SK-N-MC (cell line): ENCODE data around the gene DMRTB1.
A peak's percentile ranks its signal among the peaks of the same experiment; 100 is the strongest.

Experiments used
- DNase-seq: peaks from one replicate; pipeline ENCODE4 v3.0.0-alpha.2; 2011; ENCODE audit warnings: low read depth, low spot score
- H3K27ac ChIP-seq: fragments of 200-600 bp; sonication (generic); 2 replicates; pipeline ENCODE4 v1.5.1; 2016; ENCODE audit warnings: mixed run types
- H3K36me3 ChIP-seq: fragments of 200-600 bp; sonication (generic); 2 replicates; pipeline ENCODE4 v1.6.1; 2017; ENCODE audit warnings: antibody characterized with exemption, low read length, mixed read lengths; ENCODE audit not compliant: insufficient read depth
- H3K4me3 ChIP-seq: fragments of 200-600 bp; sonication (generic); 2 replicates; pipeline ENCODE4 v1.5.1; 2016
- H3K9ac ChIP-seq: fragments of 200-600 bp; sonication (generic); 2 replicates; pipeline ENCODE4 v1.8.0; 2017; ENCODE audit warnings: mixed run types, mixed read lengths; ENCODE audit not compliant: insufficient read length
- H3K9me3 ChIP-seq: fragments of 200-600 bp; sonication (generic); 2 replicates; pipeline ENCODE4 v1.6.1; 2017; ENCODE audit warnings: low read depth, mild to moderate bottlenecking, antibody characterized with exemption, low read length, moderate library complexity, mixed read lengths
- EZH2 ChIP-seq: fragments of 200-600 bp; sonication (generic); IDR thresholded peaks from one replicate; pipeline ENCODE4 v1.6.1; 2017; ENCODE audit warnings: antibody characterized with exemption
- FOXP2 ChIP-seq: optimal IDR thresholded peaks from 2 replicates; pipeline ENCODE3; 2011; ENCODE audit warnings: mild to moderate bottlenecking, moderate library complexity; ENCODE audit not compliant: insufficient read depth; ENCODE audit errors: extremely low read length, control extremely low read depth
- POLR2AphosphoS5 ChIP-seq: IDR thresholded peaks from 2 replicates; pipeline ENCODE4 v1.6.1; 2012; ENCODE audit warnings: mild to moderate bottlenecking, low read depth, low read length, borderline replicate concordance

DMRTB1 gene

DNA sequence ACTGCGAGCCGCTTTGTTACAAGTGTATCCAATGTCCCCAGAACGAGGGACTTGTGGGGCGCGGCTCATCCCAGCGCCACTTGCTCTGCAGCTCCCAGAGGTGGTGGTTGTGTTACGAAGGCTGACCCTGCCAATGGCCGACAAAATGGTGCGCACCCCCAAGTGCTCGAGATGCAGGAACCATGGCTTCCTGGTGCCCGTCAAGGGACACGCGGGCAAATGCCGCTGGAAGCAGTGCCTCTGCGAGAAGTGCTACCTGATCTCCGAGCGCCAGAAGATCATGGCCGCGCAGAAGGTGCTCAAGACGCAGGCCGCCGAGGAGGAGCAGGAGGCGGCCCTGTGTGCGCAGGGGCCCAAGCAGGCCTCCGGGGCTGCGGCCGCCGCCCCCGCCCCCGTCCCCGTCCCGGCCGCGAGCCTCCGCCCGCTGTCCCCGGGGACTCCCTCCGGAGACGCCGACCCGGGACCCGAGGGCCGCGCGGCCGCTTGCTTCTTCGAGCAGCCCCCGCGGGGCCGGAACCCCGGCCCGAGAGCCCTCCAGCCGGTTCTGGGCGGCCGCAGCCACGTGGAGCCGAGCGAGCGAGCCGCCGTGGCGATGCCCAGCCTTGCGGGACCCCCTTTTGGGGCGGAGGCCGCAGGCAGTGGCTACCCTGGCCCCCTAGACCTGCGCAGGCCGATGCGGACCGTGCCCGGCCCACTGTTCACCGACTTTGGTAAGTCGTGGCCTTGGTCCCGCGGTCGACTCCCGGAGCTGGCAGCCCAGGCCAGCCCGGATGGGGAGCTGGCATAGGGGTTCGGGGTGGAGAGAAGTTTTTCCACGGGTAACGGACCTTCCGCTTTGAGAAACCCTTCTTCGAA lies at the start of gene DMRTB1:
Gene DMRTB1, plus strand, starts transcription at position 79 of the 855 bp plus-strand sequence. Its CDS starts 55 bp downstream, at position 134.
- no peak for TF ChIP-seq FOXP2
- no peak for TF ChIP-seq EZH2
- TF ChIP-seq POLR2AphosphoS5 = no peak
- H3K9me3 ChIP-seq = no peaks in the 10 kb centered on the region
- H3K36me3 ChIP-seq = no peaks in the 10 kb centered on the region
- H3K27ac ChIP-seq = no peak within 1 kb of the TSS
- no peak within 1 kb of the TSS for H3K4me3 ChIP-seq
- DNase-seq = no peak
- H3K9ac ChIP-seq = no peak within 1 kb of the TSS

DNA sequence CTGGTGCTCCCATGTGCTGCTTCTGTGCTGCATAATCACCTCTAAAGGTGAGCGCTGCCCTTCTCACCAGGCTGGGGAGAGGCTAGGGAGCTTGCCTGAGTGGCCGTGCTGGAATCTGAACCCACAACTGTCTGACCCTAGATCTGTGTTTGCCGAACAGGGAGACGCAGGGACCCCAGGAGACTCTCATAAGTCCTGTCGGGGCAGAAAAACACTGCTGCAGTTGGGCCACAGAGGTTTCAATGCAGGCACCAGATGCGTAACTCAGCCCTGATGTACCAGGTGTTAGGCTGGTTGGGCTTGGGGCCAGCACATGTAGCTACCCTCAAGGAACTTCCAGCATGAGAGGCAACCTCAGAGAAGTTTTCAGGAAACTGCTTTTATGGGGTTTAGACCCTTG lies 49.5 kb upstream of the DMRTB1 start:
- TF ChIP-seq EZH2 = no peak
- TF ChIP-seq POLR2AphosphoS5 = no peak
- no peak for TF ChIP-seq FOXP2
- H3K27ac ChIP-seq = no peak overlapping the region
- H3K9ac ChIP-seq = no peak overlapping the region
- DNase-seq = no peak
- no peaks in the 10 kb centered on the region for H3K9me3 ChIP-seq
- peak overlapping the region; percentile 54 for H3K4me3 ChIP-seq
- H3K36me3 ChIP-seq = no peaks in the 10 kb centered on the region

DNA sequence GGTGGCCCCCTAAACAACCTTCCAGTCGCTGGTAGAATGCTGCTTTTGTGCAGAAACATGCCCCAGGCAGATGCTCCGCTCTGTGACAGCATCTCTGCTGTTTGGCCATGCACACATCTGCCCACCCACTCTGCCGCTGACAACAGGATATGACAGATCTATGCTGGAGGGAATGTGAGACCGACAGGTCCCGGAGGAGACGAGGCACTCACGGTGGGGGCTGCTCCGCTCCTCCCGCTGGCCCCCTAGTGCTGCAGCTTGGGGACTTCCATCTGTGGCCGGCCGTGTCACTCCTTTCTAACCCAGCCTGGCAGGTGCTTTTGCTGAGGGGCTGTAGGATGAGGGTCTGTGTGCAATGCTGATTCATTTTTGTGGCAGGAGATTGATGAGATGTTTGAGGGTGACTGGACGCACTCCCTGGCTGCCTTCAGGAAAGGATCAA lies 49.1 kb upstream of the DMRTB1 start:
- H3K4me3 ChIP-seq = peak overlapping the region; percentile 54
- no peaks in the 10 kb centered on the region for H3K9me3 ChIP-seq
- TF ChIP-seq FOXP2 = no peak
- no peak for TF ChIP-seq EZH2
- TF ChIP-seq POLR2AphosphoS5 = no peak
- no peak overlapping the region; the same call in 1 of the 2 replicates for H3K27ac ChIP-seq
- H3K9ac ChIP-seq = no peak overlapping the region
- H3K36me3 ChIP-seq = no peaks in the 10 kb centered on the region
- DNase-seq = no peak

DNA sequence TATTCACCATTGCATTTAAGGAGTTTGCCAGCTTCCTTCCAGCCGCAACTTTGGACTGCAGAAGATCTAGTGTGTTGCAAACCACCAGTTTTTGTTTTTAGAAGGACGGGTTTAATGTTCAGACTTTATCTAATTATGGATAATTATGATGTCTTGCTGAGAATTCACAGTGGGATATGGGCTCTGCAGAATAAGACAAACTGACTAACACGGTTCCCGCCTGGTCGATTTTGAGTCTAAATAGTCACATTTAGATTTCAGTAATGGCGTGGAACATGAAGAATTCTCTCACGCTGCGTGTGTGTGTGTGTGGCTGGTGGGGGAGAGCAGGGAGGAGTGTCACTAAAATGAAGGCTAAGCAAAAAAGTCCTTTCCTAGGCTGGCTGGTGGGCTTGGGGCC lies 48.5 kb upstream of the DMRTB1 start:
- H3K9ac ChIP-seq = no peak overlapping the region
- peak overlapping the region; percentile 63; the same call in 1 of the 2 replicates for H3K27ac ChIP-seq
- TF ChIP-seq POLR2AphosphoS5 (no peak), FOXP2 (no peak), EZH2 (no peak)
- H3K36me3 ChIP-seq = no peaks in the 10 kb centered on the region
- H3K9me3 ChIP-seq = no peaks in the 10 kb centered on the region
- peak; percentile 22 for DNase-seq
- H3K4me3 ChIP-seq = peak overlapping the region; percentile 54

DNA sequence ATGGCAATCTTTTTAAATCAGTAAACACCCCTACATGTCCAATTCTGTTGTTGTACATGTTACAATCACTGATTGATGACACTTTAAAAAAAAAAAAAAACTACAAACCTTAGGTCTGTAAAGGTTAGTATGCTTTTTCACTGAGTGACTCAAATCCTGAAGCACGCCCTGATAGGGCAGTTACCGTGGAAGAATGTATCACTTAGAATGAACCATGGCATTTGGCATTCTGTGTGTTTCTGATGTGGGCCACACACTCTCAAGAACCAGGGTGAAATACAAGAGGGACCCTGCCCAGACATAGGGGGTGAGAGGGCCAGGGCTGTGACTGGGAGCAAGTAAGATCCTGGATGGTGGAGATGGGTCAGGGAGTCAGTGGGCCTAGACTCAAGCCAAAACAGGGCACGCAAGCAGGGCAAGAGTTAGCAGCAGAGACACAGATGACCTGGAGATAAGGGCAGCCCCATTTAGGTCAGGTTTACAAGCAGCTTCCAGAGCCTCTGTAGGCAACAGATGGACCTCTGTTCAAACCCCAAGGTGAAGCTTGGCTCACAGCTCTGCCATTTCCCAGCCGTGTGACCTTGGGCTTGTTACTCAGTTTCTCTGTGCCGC lies 47.6 kb upstream of the DMRTB1 start:
- Histone ChIP-seq H3K27ac (no peak overlapping the region), H3K36me3 (no peaks in the 10 kb centered on the region), H3K4me3 (no peak overlapping the region), H3K9me3 (no peaks in the 10 kb centered on the region), H3K9ac (no peak overlapping the region)
- no peak for DNase-seq
- TF ChIP-seq POLR2AphosphoS5 (no peak), EZH2 (no peak), FOXP2 (no peak)

DNA sequence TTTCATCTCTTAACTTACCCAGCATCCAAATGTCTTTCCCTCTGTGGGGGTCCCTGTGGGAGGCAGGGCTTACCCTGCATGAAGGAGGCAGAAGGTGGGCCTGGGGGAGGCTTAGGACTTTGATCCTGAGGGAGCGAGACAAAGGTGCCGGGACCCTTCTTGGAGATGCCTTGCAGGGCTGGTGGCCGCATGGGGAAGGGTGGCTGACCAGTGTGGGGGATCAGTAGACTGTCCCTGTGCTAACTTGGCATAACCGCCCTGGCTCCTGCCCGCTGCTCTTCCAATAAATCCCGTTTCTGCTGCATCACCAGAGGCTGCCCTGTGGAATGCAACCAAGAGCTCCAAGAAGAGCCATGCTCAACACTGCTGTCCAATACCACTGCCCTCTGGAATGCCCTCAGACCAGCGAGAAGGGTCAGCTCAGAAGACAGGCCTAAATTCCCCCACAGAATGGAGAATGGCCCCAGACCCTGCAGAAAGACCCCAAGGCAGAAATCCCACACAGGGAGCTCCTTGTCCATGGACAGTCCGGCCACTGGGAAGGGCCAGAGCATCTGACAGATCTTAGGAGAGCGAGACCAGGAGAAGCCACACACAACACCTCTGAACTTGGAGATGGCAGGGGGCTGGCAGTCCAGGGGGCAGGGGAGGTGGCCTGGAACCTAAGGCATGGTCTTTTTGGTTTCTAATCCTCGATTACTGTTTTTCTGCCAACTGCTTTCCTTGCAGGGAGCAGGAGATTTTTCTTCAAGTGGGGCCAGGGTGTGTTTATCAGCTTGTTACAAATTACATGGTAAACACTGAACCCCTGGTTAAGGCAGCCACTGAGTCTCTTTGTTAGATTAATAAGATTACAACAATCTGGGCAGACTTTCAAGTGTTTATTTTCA lies 46.7 kb upstream of the DMRTB1 start:
- no peak overlapping the region for H3K4me3 ChIP-seq
- no peaks in the 10 kb centered on the region for H3K9me3 ChIP-seq
- DNase-seq = no peak
- no peak overlapping the region for H3K9ac ChIP-seq
- no peaks in the 10 kb centered on the region for H3K36me3 ChIP-seq
- no peak overlapping the region for H3K27ac ChIP-seq
- TF ChIP-seq EZH2 = no peak
- TF ChIP-seq FOXP2 = no peak
- TF ChIP-seq POLR2AphosphoS5 = no peak

DNA sequence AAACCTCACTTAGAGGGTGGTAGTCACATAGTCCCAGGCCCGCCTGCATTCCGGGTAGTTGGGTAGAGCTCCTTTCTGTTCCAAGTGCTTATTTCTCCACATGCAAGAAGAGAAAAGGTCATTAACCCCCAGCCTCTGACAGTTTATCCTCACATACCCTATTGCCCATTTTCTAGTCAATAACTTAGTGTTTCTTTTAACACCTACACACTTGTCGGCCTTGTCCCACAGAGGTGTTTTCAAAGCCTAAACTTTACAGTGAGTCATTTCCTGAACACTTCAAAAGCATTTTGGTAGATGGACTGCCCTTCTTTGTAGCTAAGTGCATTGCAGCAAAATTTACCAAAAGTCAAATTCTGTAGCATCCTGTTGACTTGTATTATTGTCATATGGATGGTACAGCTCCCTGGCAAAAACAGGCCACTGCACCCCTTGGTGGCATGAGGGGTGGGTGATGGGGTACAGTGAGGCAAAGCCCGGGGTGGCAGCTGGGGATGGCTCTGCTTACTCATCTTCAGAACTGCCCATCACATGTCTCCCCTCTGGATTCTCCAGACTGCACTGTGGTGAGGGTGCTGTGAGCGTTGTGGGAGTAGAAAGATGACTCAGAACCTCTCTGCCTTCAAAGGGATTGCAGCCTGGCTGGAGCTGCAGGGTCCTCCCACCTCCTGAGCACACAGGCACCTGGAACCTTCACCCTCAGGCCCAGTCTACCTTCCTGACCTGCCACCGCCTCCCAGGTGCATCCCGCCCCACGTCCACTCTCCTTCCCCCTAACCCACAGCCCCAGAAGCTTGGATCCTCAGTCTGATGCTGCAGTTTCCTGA lies 45.8 kb upstream of the DMRTB1 start:
- Histone ChIP-seq H3K27ac (no peak overlapping the region), H3K4me3 (no peak overlapping the region), H3K9me3 (no peaks in the 10 kb centered on the region), H3K36me3 (no peaks in the 10 kb centered on the region), H3K9ac (no peak overlapping the region)
- no peak for TF ChIP-seq EZH2
- no peak for TF ChIP-seq POLR2AphosphoS5
- no peak for TF ChIP-seq FOXP2
- no peak for DNase-seq

DNA sequence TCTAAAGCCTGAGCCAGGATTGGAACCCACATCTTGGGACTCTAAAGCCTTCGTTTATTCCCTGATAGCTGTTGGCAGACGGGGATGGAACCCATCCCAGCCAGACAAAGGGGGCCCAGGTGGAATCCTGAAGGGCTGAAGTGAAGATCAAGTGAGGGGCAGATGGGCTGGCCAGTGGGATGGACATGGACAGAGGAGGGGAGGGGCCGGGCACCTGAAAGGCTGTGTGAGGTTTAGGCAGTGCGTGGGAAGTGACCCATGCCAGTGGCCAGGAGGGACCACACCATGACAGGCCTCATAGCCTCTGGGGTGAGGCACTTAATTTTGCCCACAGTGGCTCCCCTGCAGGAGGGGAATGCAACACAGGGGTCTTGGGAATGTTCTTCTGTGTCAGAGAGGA lies 44.6 kb upstream of the DMRTB1 start:
- H3K27ac ChIP-seq = no peak overlapping the region
- TF ChIP-seq EZH2 (no peak), POLR2AphosphoS5 (no peak), FOXP2 (no peak)
- H3K36me3 ChIP-seq = no peaks in the 10 kb centered on the region
- DNase-seq = no peak
- no peaks in the 10 kb centered on the region for H3K9me3 ChIP-seq
- no peak overlapping the region for H3K4me3 ChIP-seq
- H3K9ac ChIP-seq = no peak overlapping the region
